SU-DHL-6 (cell line): ENCODE measurements around the gene ATP2B2.

Source experiments
- H2AFZ ChIP-seq: fragments of 200-600 bp; sonication (generic); 2 replicates; pipeline ENCODE4 v1.6.1; 2014; ENCODE audit warnings: low read depth, mild to moderate bottlenecking, moderate library complexity, mixed read lengths, antibody characterized with exemption, low read length; ENCODE audit not compliant: severe bottlenecking
- H3F3A ChIP-seq: fragments of 200-600 bp; shearing (Covaris generic); 2 replicates; pipeline ENCODE4 v1.6.0; 2016; ENCODE audit warnings: antibody characterized with exemption, mild to moderate bottlenecking; ENCODE audit not compliant: insufficient read depth
- H3K27ac ChIP-seq: fragments of 200-600 bp; sonication (generic); 2 replicates; pipeline ENCODE4 v1.5.1; 2016; ENCODE audit warnings: low read depth, mild to moderate bottlenecking, low read length, moderate library complexity, mixed read lengths
- H3K27me3 ChIP-seq: fragments of 200-600 bp; sonication (generic), shearing (Covaris generic); 2 replicates; pipeline ENCODE4 v1.6.0; 2014; ENCODE audit warnings: mild to moderate bottlenecking, low read length
- H3K36me3 ChIP-seq: fragments of 200-600 bp; sonication (generic); 2 replicates; pipeline ENCODE4 v1.6.1; 2014; ENCODE audit warnings: mild to moderate bottlenecking, low read length, mixed read lengths
- H3K4me2 ChIP-seq: fragments of 300-600, 200-600 bp; shearing (Covaris generic), sonication (generic); 2 replicates; pipeline ENCODE4 v1.6.0; 2014; ENCODE audit warnings: low read length, low read depth, mild to moderate bottlenecking; ENCODE audit not compliant: poor library complexity, severe bottlenecking
- H3K4me3 ChIP-seq: fragments of 200-600 bp; sonication (generic); 2 replicates; pipeline ENCODE4 v1.5.1; 2014; ENCODE audit warnings: antibody characterized with exemption, low read length, mild to moderate bottlenecking, mixed read lengths; ENCODE audit not compliant: insufficient read depth, poor library complexity, severe bottlenecking
- H3K79me2 ChIP-seq: fragments of 200-600 bp; sonication (generic); 2 replicates; pipeline ENCODE4 v1.6.1; 2014; ENCODE audit warnings: mild to moderate bottlenecking, low read length, moderate library complexity; ENCODE audit not compliant: insufficient read depth
- H3K9ac ChIP-seq: fragments of 200-600 bp; sonication (generic); 2 replicates; pipeline ENCODE4 v1.7.0; 2014; ENCODE audit warnings: mild to moderate bottlenecking, low read length
- H3K9me2 ChIP-seq: fragments of 200-600 bp; sonication (generic); replicated peaks from 2 replicates; pipeline ENCODE4 v1.6.1; 2014; ENCODE audit warnings: low read length; ENCODE audit not compliant: insufficient read depth
- H3K9me3 ChIP-seq: fragments of 200-600 bp; sonication (generic); 2 replicates; pipeline ENCODE4 v1.6.1; 2014; ENCODE audit warnings: low read length, mixed read lengths; ENCODE audit not compliant: insufficient read depth
- H4K20me1 ChIP-seq: fragments of 200-600 bp; sonication (generic); 2 replicates; pipeline ENCODE4 v1.6.1; 2014; ENCODE audit warnings: low read depth, mild to moderate bottlenecking, antibody characterized with exemption, low read length, moderate library complexity, mixed read lengths
- EZH2phosphoT487 ChIP-seq: fragments of 200-600 bp; sonication (generic), shearing (Covaris generic); conservative IDR thresholded peaks from 2 replicates; pipeline ENCODE4 v1.6.1; 2018; ENCODE audit warnings: mild to moderate bottlenecking, antibody characterized with exemption, low read length, moderate library complexity, mixed read lengths
- TF ChIP-seq, protein P1 (sequence below): fragments of 200-600 bp; sonication (generic); IDR thresholded peaks from one replicate; pipeline ENCODE4 v1.5.1; 2017; ENCODE audit warnings: antibody characterized with exemption, mild to moderate bottlenecking, low read length, moderate library complexity; ENCODE audit not compliant: insufficient read depth, poor library complexity, severe bottlenecking

Gene ATP2B2

DNA sequence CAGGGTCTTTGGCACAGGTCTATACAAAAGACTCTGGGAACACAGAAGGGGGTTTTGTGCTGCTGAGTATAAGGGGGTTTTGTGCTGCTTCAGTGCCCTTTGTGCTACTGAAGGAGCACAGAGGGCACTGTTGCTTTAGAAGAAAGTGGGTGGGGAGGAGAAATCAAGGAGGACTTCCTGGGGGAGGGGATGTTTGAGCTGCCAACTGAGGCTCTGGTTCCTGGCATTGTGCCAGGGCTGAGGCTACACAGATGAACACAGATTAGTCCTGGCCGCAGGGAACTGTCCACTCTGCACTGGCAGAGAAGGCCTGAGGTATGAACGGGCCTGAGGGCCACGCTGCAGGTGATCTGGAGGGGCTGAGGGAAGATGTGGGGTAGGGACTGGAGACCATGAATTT, 152.2 kb downstream of the ATP2B2 start:
- Histone ChIP-seq H3K27ac (no peak overlapping the region), H2AFZ (no peak overlapping the region), H3K4me2 (no peak overlapping the region), H3K36me3 (no peaks in the 10 kb centered on the region), H3K4me3 (no peak overlapping the region), H3F3A (no peaks in the 10 kb centered on the region), H3K27me3 (no peaks in the 10 kb centered on the region), H3K79me2 (no peaks in the 10 kb centered on the region), H3K9me3 (no peaks in the 10 kb centered on the region), H4K20me1 (no peaks in the 10 kb centered on the region), H3K9ac (no peak overlapping the region), H3K9me2 (no peaks in the 10 kb centered on the region)
- no peak for TF ChIP-seq EZH2phosphoT487
- TF ChIP-seq, protein P1, sequence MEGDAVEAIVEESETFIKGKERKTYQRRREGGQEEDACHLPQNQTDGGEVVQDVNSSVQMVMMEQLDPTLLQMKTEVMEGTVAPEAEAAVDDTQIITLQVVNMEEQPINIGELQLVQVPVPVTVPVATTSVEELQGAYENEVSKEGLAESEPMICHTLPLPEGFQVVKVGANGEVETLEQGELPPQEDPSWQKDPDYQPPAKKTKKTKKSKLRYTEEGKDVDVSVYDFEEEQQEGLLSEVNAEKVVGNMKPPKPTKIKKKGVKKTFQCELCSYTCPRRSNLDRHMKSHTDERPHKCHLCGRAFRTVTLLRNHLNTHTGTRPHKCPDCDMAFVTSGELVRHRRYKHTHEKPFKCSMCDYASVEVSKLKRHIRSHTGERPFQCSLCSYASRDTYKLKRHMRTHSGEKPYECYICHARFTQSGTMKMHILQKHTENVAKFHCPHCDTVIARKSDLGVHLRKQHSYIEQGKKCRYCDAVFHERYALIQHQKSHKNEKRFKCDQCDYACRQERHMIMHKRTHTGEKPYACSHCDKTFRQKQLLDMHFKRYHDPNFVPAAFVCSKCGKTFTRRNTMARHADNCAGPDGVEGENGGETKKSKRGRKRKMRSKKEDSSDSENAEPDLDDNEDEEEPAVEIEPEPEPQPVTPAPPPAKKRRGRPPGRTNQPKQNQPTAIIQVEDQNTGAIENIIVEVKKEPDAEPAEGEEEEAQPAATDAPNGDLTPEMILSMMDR = no peak

DNA sequence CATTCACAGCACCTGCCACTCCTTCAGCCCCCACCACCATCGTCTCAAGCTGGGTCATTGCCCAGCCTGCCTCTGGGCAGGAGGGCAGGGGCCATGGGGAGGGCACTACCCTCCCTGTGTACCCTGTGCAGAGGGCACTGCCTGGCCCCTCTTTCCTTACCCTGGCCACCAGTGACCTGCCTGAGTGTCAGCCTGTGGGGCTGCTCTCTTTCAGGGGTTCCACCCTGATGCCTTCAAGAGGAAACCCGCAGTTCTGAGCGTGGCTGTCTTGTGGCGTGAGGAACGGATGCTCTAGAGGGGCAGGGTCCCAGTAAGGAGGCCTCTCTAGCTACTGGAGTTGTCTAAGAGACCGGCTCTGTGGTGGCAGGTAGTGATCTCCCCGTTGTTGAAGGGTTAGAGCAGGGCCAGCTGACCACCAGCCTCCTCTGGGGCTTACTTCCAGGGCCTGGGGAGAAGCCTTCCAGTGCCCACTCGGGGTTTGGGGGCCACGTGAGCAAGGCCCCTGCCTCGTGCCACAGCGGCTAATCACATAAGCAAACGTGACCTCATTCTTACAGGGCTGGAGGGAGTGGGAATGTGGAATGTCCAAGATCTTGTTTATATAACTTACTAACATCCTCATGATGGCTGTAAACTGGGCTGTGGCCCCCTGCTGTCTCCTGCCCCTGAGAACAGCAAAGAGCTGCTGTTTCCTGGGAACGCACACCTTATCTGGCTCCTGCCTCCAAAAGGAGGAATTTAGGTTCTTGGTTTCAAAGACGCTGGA, 153.1 kb downstream of the ATP2B2 start:
- no peaks in the 10 kb centered on the region for H3F3A ChIP-seq
- no peak overlapping the region for H3K27ac ChIP-seq
- no peak overlapping the region for H2AFZ ChIP-seq
- H3K27me3 ChIP-seq = no peaks in the 10 kb centered on the region
- no peaks in the 10 kb centered on the region for H4K20me1 ChIP-seq
- no peak overlapping the region for H3K9ac ChIP-seq
- H3K4me3 ChIP-seq = no peak overlapping the region
- H3K4me2 ChIP-seq = no peak overlapping the region
- H3K79me2 ChIP-seq = no peaks in the 10 kb centered on the region
- H3K9me2 ChIP-seq = no peaks in the 10 kb centered on the region
- no peak for TF ChIP-seq EZH2phosphoT487
- TF ChIP-seq, protein P1 = no peak
- no peaks in the 10 kb centered on the region for H3K9me3 ChIP-seq
- H3K36me3 ChIP-seq = no peaks in the 10 kb centered on the region

DNA sequence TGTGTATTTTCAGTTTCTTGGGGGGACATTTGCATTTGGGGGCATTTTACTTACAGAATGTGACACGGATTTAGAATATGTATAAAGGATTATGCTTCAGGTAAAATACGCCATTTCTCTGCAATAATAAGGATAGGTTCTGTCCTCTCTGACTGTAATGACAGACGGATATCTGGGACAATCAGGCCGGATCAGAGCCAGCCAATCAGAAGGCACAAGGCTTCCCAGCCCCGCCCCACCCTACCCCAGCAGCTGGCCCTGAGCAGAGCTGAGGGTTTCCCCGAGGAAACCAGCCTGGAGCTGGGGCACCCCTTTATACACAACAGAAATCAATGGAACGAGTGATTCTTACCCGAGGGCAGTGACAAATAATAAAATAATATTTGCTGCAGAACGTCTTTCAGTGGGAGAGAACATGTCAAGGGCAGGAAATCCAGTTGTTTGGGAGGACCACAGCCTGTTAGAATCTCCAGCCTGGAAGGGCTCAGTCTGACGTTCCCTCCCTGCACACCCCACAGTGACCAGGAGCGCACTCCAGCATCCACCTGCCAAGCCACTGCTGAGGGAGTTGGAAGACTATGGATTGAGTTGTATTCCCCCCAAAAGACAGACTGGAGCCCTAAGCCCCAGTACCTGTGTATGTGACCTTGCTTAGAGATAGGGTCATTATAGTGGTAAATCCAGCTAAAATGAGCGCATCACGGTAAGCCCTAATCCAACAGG, 154.2 kb downstream of the ATP2B2 start:
- Histone ChIP-seq H3K4me2 (no peak overlapping the region), H3K9ac (no peak overlapping the region), H3K79me2 (no peaks in the 10 kb centered on the region), H3F3A (no peaks in the 10 kb centered on the region), H2AFZ (no peak overlapping the region), H3K27ac (no peak overlapping the region), H3K9me2 (no peaks in the 10 kb centered on the region), H4K20me1 (no peaks in the 10 kb centered on the region), H3K4me3 (no peak overlapping the region), H3K36me3 (no peaks in the 10 kb centered on the region), H3K27me3 (no peaks in the 10 kb centered on the region), H3K9me3 (no peaks in the 10 kb centered on the region)
- TF ChIP-seq, protein P1 = no peak
- no peak for TF ChIP-seq EZH2phosphoT487
